Osteocyte (in vitro differentiated cells): ENCODE measurements around the gene ZNRF1. TPM values are rescaled to one million over a fixed set of nuclear protein-coding genes. Genes with fewer than 3 reads are reported as not detected.
"Not testable (repeated sequence)": the region's sequence is repeated elsewhere in the genome, so short reads cannot be mapped to it uniquely, and the experiment has no call there.

Experiments used
- DNase-seq: peaks from one replicate; pipeline ENCODE4 v3.0.0; 2021; ENCODE audit warnings: mixed read lengths; ENCODE audit not compliant: unreplicated experiment; ENCODE audit errors: extremely low spot score
- H3K27ac Mint-ChIP-seq: one replicate; pipeline ENCODE4 v1.8.0; 2021; ENCODE audit warnings: mild to moderate bottlenecking, mixed read lengths; ENCODE audit not compliant: unreplicated experiment
- H3K27me3 Mint-ChIP-seq: one replicate; pipeline ENCODE4 v1.8.0; 2021; ENCODE audit warnings: mixed read lengths; ENCODE audit not compliant: unreplicated experiment
- H3K36me3 Mint-ChIP-seq: one replicate; pipeline ENCODE4 v1.8.0; 2021; ENCODE audit warnings: mixed read lengths; ENCODE audit not compliant: unreplicated experiment
- H3K4me1 Mint-ChIP-seq: one replicate; pipeline ENCODE4 v1.8.0; 2021; ENCODE audit warnings: mixed read lengths; ENCODE audit not compliant: unreplicated experiment
- H3K4me3 Mint-ChIP-seq: one replicate; pipeline ENCODE4 v1.8.0; 2021; ENCODE audit warnings: mild to moderate bottlenecking, moderate library complexity, mixed read lengths; ENCODE audit not compliant: unreplicated experiment
- H3K9me3 Mint-ChIP-seq: one replicate; pipeline ENCODE4 v1.8.0; 2021; ENCODE audit warnings: mixed read lengths; ENCODE audit not compliant: unreplicated experiment
- total RNA-seq: library from RNA; stranded (reverse); gene quantifications from 2 replicates; pipeline ENCODE4 v1.2.1, GENCODE V29; 2021
- TF ChIP-seq, protein P1 (sequence below): fragments of 200-600 bp; sonication (generic); IDR thresholded peaks from 2 replicates; pipeline ENCODE4 v1.5.0; 2021; ENCODE audit warnings: antibody characterized with exemption, mild to moderate bottlenecking, moderate library complexity

ZNRF1 gene
- total RNA-seq, 1 donor from 2014 or later, result 32.1 TPM

DNA sequence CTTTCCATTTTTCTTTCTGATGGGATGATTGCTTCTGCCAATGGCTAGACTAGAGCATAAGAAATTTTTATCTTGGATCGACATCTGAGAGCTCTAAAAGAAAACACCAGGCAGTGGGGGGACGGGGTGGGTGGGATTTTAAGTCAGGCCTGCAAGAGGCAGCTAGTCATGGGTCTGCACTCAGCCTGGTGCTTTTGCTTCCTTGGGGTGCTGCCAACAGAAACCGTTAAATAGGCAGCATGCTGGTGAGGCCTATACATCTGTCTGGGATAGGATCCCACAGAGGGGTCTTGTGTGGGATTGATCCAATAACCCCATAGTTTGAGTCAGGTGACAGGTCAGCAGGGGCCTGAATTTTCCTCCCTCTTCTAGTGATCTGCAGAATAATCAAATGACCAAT, 26.9 kb downstream of the ZNRF1 start:
- DNase-seq, result no peak
- Mint-ChIP-seq H3K27me3 (no peaks in the 10 kb centered on the region), H3K4me3 (no peak overlapping the region), H3K9me3 (peaks cover 14% of the 10 kb centered on the region), H3K36me3 (peaks cover 15% of the 10 kb centered on the region), H3K27ac (no peak overlapping the region), H3K4me1 (peaks cover 32% of the 10 kb centered on the region)
- TF ChIP-seq, protein P1, sequence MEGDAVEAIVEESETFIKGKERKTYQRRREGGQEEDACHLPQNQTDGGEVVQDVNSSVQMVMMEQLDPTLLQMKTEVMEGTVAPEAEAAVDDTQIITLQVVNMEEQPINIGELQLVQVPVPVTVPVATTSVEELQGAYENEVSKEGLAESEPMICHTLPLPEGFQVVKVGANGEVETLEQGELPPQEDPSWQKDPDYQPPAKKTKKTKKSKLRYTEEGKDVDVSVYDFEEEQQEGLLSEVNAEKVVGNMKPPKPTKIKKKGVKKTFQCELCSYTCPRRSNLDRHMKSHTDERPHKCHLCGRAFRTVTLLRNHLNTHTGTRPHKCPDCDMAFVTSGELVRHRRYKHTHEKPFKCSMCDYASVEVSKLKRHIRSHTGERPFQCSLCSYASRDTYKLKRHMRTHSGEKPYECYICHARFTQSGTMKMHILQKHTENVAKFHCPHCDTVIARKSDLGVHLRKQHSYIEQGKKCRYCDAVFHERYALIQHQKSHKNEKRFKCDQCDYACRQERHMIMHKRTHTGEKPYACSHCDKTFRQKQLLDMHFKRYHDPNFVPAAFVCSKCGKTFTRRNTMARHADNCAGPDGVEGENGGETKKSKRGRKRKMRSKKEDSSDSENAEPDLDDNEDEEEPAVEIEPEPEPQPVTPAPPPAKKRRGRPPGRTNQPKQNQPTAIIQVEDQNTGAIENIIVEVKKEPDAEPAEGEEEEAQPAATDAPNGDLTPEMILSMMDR, result no peak

DNA sequence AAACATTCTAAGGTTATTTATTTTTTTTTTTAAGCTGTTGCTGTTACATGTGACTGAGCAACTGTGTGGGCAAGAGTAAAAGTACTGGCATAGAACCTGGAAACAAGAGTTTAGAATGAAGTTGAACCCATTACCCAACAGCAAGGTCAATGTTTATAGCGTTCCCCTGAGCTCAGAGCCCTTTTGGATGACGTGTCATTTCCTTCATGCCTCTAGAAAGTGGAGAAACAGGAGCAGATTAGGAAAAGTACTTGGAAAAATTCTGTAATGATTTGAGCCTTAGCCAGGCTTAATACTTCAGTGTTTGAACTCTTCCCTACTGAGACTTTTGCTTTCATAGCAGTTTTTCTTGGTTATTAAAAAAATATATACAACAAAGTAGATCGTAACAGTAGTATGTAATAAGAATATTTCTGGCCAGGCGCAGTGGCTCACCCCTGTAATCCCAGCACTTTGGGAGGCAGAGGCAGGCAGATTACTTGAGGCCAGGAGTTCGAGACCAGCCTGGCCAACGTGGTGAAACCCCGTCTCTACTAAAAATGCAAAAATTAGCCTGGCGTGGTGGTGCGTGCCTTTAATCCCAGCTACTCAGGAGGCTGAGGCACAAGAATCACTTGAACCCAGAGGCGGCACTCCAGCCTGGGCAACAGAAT, 27.5 kb downstream of the ZNRF1 start:
- peaks cover 32% of the 10 kb centered on the region for H3K4me1 Mint-ChIP-seq
- H3K27me3 Mint-ChIP-seq, H3K4me3 Mint-ChIP-seq, DNase-seq, H3K36me3 Mint-ChIP-seq, H3K27ac Mint-ChIP-seq: not testable (repeated sequence)
- H3K9me3 Mint-ChIP-seq, result peaks cover 11% of the 10 kb centered on the region

DNA sequence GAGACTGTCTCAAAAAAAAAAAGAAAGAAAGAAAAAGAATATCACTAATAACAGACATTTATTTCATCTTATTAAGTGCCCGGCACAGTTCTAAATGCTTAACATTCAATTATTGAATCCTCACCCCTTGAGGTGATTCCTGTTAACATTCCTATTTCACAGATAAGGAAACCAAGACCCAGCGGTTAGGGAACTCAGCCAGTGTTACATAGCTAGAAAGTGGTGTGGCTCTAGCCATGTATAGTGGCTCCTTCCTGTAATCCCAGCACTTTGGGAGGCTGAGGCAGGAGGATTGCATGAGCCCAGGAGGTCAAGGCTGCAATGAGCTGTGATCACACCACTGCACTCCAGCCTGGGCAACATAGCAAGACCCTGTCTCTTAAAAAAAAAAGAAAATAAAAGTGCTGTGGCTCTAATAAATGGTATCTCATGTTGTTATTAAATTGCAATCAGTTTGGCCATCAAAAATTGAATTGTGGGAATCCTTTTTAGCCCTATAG, 28.1 kb downstream of the ZNRF1 start:
- DNase-seq, result no peak
- no peak overlapping the region for H3K4me3 Mint-ChIP-seq
- peaks cover 32% of the 10 kb centered on the region for H3K4me1 Mint-ChIP-seq
- H3K9me3 Mint-ChIP-seq, result peaks cover 6% of the 10 kb centered on the region
- TF ChIP-seq, protein P1, result no peak
- no peaks in the 10 kb centered on the region for H3K27me3 Mint-ChIP-seq
- peaks cover 3% of the 10 kb centered on the region for H3K36me3 Mint-ChIP-seq
- no peak overlapping the region for H3K27ac Mint-ChIP-seq

DNA sequence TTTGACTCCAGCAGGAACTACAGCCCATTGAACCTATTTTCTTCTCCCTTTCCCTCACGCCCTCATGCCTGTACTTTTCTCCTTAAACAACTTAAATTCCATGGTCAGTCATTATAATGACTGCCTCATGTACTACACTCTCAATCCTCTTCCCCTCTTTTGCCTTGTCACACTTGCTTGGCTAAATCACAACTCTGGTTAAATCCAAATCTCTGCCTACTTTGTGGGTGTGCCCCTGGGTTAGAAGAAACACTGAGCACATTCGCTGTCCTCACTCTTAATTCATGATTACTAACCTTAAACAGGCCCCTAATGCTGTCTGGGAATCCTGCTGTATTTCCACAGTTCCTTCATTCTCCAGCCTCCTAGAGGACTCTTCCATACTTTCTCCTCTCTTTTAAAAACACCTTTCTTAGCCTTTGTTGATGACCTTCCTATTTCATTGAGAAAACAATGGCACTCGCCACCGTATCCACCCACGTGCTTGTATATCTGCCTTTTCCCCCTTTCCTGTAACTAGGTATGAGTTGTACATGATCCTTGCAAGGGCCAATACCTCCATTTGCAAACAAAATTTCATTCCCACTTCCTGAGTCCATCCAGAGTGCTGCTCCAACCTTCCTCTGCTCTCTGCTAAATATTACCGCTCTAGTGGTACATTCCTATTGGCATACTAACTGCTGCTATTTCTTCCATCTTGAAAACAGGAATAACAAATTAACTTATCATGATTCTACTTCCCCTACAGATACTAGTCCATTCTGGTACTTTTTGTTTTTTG, 28.9 kb downstream of the ZNRF1 start:
- H3K27me3 Mint-ChIP-seq, result no peaks in the 10 kb centered on the region
- H3K36me3 Mint-ChIP-seq, result peaks cover 3% of the 10 kb centered on the region
- TF ChIP-seq, protein P1, result no peak
- H3K4me3 Mint-ChIP-seq, result no peak overlapping the region
- peaks cover 32% of the 10 kb centered on the region for H3K4me1 Mint-ChIP-seq
- no peak overlapping the region for H3K27ac Mint-ChIP-seq
- no peak for DNase-seq
- peaks cover 6% of the 10 kb centered on the region for H3K9me3 Mint-ChIP-seq

DNA sequence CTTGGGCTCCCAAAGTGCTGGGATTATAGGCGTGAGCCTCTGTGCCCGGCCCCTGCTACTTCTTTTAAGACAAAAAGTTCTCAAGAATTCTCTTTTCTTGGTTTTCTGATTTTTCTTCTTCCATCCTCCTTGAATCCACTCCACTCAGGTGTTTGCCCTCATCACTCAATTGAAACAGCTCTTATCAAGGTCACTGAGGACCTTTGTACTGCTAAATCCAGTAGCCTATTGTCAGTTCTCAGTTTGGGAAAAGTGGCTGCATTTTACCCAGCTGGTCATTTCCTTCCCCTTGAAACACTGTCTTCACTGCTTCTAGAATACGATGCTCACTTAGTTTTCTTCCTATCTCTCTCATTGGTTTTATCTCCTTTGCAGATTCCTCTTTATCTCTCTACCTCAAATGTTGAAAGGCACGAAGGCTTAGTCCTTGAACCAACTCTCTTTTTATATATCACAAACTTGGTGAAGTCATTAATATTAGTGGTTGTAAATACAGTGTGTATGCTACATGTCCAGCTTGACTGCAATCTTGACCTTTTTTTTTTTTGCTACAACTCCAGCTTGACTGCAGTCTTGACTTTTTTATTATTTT, 29.8 kb downstream of the ZNRF1 start:
- TF ChIP-seq, protein P1, result no peak

More for the DNA sequence above, 29.8 kb downstream of the ZNRF1 start:
- Mint-ChIP-seq H3K36me3 (peaks cover 3% of the 10 kb centered on the region), H3K4me3 (no peak overlapping the region), H3K4me1 (peaks cover 27% of the 10 kb centered on the region), H3K27me3 (no peaks in the 10 kb centered on the region), H3K27ac (no peak overlapping the region), H3K9me3 (peaks cover 6% of the 10 kb centered on the region)
- no peak for DNase-seq
